Activated CD4-positive, alpha-beta T cell treated with anti-CD3 and anti-CD28 coated beads, Interleukin-2, Interleukin-6, amounts not matched to agents 100 ng/mL and 50 ng/mL, durations not matched to agents 16 hours and 8 hours (primary cell): ENCODE data around the gene WDR7.
A peak's percentile ranks its signal among the peaks of the same experiment; 100 is the strongest.

Source experiments
- DNase-seq: peaks from one replicate; pipeline ENCODE4 v3.0.0-alpha.2; 2020

The WDR7 gene

DNA sequence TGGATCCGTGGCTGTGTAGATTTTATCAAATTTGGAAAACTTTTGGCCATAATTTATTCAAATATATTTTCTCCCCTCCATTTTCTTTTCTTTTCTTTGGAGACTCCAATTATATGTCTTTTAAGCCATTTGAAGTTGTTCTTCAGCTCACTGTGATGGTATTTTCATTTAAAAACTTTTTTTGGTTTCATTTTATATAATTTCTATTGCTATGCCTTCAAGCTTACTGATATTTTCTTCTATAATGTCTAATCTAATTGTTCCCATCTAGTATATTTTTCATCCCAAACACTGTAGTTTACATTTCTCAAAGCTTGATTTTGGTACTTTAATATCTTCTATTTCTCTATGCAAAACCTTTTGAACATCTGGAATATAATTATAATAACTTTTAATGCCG, 72.5 kb downstream of the WDR7 start:
- DNase-seq, result no peak

DNA sequence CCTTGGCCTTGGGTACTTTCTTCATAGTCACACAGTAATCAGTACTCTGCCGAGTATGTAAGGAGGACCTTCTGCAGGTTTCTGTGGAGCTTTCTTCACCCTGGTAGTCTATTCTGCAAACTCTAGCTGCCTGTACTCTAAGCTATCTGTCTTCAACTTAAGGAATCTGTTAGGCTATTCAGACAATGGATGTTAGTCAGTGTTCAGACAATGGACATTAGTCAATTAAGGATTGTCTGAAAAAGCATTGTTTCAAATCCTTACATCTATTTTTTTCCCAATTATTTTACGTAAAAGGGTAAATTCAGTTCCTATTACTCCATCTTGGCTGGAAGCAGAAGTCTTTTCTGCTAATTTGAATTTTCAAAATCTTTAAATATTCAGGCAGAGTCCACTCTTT, 75.7 kb downstream of the WDR7 start:
- DNase-seq, result no peak

DNA sequence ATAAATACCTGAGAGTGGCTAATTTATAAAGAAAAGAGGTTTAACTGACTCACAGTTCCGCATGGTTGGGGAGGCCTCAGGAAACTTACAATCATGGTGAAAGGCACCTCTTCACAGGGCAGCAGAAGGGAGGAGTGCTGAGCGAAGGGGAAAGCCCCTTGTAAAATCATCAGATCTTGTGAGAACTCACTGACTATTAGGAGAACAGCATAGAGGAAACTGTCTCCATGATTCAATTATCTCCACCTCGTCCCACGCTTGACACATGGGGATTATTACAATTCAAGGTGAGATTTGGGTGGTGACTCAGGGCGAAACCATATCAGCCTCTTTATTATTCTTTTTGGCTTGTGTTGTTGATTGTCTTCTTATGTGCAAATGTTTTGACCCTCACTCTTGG, 76.2 kb downstream of the WDR7 start:
- DNase-seq, result peak; percentile 21

DNA sequence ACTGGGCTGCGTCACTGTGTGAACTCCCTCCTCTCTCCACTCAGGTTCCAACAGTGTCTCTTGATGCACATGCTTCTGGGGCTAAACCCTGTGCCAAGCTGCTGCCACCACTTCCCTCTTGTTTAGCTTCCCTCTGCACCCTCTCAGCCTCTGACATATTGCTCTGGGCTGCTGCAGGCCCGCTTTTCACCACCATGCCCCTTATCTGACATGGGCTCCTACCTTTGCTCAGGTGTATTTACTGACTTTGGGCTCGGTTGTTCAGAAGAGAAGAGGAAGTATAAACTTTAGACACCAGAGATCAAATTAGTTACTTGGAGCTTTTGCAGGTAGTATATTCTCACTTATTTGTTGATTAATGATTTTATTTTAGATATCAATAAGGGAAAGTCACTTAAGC, 77.6 kb downstream of the WDR7 start:
- no peak for DNase-seq

DNA sequence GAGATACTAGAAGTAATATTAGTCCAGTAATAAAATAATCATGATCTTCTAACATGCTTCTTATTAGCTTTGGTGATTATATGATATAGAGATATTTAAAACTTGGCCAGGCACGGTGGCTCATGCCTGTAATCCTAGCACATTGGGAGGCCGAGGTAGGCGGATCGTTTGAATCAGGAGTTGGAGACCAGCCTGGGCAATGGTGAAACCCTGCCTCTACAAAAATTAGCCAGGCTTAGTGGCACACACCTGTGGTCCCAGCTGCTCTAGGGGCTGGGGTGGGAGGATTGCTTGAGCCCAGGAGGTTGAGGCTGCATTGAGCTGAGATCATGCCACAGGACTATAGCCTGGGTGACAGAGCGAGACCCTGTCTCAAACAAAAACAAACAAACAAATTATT, 87.0 kb downstream of the WDR7 start:
- no peak for DNase-seq

DNA sequence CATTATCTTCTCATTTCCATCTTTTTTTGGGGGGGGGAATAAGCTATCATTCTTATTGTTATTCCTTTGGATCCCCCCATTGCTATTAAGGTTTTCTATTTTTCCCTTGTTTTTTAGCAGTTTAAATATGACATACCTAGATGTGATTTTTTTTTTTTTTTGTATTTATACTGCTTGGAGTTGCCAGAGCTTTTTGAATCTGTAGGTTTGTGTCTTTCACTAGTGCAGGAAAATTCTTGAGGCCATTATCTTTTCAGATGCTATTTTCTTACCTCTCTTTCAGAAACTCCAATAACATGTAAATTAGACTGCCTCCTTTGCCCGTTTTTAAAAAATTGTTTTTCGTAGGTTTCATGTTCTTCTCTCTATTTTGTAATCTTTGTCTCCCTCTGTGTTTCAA, 88.6 kb downstream of the WDR7 start:
- no peak for DNase-seq

DNA sequence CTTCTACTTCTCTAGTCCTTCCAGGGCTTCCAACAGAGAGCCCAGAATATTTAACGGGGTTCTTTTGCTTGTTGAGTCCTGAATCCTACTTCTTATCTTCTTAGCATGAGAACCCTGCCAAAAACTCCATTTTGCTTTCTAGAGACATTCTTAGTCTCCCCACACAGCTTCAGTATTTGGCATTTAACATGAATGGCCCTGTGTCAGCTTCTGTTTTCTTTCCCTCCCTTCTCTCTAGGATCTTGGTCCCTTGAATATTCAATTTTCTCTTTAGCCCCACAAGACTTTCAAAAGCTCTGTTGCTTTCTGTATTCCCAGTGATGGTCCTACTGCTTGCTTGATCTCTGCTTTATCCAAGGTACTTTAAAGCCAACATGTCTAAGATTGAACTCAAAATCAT, 89.5 kb downstream of the WDR7 start:
- no peak for DNase-seq

DNA sequence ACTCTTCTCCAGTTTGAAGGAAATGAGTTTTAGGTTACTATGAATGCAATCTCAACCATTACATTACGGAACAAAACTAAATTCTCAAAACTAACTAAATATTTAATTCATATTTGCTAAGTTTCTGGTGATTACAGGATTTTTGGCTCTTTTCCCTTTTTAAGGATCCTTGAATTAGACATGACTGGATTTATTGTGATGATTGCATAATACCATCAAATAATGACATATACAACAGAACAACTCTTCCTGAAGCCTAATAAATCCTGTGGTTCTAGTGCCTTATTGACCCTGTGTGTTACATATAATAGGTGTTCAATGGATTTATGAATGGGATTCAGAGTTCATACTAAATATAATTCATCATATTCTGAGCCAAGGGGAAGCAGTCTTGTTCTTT, 90.5 kb downstream of the WDR7 start:
- DNase-seq, result no peak

DNA sequence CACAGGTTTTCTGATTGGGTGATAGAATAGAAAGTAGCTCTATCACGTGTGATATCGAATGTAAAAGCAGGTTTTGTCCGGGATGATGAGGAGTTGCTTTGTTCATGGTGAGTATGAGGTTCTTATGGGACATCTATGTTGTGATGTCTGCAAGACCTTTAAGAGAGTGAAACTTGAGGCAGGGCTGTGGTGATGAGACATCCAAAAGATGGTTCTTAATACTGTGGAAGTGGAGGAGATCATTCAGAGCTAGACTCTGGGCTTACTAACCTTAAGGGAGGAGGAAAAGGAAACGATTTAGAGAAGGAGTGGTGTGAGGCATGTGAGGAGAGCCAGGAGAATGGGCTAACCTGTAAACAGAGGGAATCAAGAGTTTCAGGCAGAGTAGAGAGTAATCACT, 92.0 kb downstream of the WDR7 start:
- no peak for DNase-seq

DNA sequence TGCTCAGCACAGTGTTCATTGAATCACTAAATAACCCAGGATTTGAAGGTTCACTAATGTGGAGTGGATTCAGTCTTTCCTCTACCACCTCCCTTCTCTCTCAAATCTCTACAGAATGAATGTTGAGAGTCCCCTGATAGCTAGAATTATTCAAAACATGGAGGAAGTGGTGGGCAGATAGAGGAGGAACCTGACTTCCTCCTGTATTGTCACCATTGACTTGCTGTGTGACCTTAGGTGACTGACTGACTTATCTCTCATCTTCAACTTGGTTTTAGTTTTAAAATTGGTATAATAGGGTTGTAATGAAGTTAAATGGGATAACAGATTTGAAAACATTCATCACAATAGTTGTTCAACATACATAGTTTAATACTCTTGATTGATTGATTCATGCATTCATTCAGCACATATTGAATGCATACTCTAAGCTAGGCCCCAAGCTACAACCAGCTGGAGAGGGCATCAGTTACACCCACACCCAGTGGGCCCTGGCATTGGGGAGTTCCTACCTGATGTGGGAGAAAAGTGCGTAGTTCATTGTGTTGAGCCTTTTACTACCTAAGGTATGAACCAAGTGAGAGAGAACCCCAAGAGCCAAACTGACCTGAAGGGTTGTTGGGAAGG, 96.0 kb downstream of the WDR7 start:
- peak; percentile 11 for DNase-seq

DNA sequence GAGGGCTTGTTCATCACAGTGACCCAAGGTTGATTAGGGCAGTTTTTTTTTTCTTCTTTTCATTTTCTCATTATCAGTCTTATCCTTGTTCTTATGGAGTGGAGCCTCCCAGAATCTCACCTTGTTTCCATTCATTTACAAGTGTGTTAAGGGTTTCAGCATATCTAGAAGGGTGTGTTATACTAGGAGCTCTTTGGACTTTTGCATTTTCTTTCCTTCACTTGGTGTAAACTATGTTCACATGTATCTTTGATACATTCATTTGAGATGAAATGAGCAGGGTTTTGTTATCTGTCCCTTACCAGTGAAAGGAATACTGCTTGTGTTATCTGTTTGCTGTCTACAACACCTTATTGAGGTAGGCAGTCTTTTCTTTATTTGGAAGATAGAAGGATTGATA, 96.7 kb downstream of the WDR7 start:
- no peak for DNase-seq

DNA sequence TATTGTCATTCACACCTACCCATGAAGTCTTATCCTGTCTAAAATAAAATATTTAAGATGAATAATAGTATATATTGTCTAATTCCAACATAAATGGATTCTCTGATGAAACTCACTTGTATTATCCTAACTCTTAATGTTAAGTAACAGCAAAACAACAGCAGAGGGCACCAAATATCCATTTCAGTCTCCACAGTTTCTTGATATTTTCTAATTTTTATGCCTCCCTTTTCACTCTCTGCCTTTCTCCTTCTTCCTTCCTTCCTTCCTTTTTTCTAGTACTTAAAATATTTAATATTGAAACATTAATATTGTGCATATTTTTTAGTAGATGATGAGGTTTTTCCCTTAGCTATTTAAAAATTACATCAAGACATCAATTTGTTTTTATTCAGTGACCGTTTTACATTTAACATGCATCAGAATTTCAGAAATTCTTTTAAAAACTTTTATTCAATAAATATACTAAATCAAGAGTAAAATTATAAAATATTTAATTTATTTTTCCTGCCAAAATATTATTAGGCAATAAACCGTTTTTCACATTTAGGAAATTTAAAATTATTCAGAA, 97.6 kb downstream of the WDR7 start:
- peak; percentile 28 for DNase-seq

DNA sequence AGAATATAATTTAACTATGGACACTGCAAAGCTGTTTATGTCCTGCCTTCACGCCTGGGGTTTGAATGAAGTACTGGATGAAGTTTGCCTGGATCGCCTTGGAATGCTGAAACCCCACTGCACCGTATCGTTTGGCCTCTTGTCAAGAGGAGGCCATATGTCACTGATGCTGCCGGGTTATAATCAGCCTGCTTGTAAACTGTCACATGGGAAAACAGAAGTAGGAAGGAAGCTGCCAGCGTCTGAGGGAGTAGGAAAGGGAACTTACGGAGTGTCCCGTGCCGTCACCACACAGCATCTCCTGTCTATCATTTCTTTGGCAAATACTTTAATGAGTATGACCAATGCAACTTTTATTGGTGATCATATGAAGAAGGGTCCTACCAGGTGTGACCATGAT, 105.8 kb downstream of the WDR7 start:
- no peak for DNase-seq

DNA sequence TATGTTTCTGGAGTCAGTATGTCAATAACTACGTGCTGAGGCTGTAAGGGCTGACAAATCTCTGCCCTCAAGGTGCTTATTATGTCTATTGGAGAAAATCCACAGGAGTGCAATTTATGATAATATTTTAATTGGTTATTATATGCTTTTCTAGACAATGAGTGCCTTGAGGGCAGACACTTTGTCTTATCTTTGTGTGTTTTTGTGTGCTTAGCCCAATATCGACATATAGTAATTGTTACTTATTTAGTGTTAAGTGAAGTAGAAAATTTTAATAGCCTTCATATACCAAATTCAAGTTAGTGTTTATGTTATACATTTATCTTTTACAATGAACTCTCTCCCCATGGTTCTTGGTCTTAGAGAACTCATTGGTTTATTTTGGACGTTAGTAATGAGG, 118.9 kb downstream of the WDR7 start:
- no peak for DNase-seq

DNA sequence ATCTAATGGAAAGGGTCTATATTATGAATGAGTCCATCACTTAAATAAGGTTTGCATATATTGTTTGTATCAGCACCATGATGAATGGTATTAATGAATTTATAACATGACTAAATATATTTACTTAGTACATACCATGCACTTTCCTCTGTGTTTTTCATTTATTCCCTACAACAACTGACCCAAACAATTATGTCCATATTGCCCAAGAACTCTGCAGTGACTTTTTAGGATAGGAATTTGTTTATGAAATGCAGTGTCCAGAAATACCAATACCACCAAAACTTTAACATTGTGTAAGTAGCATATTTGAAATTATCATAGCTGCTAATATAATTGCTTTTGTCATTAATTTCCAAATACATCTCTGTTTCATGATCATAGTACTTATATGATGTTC, 119.7 kb downstream of the WDR7 start:
- DNase-seq, result no peak

DNA sequence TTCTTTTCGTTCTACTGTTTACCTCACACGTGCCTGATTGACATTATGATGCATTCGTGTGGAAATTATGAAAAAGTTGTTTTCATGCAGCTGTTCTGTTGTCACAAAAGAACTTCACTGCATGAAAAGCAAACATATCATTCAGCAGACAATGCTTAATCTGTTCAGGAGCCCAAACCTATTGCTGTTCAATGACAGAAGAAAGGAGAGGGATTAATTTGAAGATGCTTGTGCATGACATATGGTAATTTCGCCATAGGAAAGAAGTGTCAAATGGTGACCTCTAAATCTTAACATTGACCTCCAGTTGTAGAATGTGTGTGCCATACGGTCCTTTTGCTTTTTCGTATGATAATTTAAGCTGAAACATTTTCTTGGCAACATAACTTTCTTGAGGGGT, 124.5 kb downstream of the WDR7 start:
- no peak for DNase-seq

DNA sequence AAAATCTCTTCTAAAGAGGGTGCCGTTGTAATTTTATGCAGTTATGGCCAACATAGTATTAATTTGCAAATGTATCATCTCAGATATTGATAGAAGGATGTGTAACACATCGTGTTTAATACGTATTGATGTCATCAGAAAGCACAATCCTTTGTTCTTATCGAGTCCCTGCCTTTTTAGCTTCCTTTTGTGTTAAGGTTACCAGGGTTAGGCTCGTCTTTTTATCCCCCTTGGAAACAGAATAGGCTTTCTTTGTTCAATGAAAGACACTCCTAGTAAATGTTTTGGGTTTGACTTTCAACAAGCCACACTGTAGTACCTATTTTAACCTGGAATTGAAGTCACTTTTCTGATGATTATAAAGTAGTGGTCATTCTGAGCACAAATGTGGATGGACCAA, 136.2 kb downstream of the WDR7 start:
- DNase-seq, result no peak

DNA sequence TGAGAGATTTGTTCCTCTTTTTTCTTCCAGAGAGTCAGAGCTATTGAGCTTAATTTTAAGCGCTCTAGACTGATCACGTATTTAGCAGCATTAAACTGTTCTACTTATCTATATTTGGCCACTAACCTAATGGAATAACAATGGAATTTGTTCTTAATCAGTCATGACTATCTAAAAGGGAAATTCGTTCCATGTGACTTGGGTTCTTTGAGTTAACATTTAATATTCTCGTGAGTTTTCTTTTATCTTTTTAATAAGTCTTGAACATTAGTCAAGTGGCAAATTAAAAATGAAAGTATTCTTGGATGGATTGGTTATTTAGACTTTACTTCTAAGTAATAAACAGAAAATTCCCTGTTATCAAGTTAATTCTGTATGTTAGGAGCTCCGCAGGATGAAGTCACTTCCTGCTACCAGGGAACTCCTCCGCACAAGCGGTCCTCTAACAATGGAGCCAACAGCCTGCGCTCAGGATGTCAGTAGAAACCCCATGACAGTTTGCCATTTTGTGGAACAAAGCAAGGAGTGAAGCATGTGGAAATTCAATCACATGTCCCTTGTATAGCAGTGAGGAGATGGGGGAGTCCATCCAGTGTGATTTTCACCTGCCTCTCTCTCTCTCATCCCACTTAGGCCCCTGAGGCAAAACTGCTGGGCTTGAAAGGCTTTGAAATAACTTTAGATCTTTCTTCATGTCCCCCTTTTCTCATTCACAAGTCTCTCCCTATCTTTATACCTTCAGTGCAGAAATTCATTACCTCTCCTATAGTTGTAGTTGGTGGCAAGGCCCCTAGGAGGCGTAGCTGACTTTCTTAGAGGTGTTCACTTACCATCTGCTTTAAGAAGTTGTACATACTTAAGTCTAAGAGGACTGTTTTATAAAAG, 138.1 kb downstream of the WDR7 start:
- DNase-seq, result peak; percentile 42

DNA sequence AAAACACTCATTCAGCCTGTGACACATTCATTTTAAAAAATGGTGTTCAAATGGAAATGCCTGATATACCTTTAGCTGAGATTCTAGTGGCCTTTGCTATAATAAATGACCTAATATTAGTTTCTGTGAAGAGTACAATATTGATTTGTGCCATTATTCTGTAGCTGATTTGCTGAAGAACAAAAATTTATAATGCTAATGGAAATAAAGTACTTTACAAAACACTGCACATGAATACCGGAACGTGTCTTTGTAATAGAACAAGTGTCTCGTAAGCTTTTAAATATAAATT, 138.7 kb downstream of the WDR7 start:
- no peak for DNase-seq

DNA sequence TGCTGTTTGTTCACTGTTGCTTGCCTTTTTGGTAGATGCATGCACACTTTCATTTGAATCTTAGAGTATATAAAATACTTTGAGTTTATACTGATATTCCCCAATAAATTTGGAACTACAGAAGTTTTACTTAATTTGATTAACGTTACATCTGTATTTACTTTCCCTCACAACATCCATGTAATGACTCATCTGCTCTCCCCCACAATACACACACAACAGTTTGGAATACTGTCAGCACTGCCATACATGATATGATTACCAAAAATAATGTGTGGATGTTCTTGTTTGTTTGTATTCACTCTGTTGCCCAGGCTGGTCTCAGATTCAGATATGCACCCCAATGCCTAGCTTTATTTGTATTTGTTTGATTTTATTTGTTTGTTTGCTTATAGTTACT, 144.2 kb downstream of the WDR7 start:
- no peak for DNase-seq

DNA sequence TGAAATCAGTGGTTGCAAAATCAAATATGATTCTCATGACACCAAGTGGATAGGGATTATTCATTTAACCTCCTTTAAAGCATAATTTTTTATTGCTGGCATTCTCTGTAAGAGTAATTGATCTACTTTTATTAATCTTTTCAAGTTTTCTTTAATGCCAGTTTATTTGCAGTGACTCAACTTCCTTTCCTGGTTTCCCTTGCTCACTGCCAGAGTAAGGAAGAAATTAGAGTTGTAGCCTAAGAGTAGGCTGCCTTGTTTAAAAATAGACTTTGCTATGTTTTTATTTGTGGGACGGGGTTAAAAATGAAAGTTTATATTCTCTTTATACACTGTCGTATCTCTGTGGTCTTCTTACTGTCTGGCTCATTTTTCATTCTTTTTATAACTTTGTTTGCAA, 148.6 kb downstream of the WDR7 start:
- DNase-seq, result no peak

DNA sequence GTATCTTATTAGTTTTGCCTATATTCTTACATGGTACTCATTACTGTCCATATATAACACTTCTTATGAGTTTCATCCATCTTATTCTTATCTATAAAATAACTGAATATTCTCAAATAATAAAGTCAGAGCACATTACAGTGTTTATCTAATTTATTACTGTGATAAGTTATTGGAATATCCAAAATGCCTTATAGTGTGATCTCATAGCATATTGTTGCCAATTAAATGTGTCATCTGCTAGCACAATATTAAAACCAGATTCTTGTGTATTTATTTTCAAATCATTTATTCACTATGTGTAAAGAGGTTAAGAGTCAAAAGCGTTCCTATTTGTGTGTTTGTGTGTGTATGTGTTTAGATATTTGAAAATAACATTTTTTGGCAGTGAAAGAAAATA, 151.9 kb downstream of the WDR7 start:
- DNase-seq, result no peak

DNA sequence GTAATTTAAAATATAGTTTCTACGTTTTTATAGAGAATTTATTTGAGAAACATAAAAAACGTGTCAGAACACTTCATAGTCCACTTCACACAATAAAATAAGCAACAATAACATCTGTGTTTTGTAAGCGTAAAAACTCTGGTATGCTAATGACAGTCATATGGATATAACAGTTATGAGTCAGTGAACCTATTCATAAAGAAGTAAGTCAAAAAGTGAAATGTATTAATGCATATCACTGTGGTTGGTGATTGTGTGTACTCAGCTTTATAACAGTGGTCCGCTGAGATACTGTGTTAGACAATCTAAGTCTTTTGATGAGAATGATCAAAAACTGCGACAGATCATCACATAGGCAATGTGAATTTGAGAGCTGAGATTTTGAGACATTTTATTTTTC, 153.2 kb downstream of the WDR7 start:
- peak; percentile 25 for DNase-seq

DNA sequence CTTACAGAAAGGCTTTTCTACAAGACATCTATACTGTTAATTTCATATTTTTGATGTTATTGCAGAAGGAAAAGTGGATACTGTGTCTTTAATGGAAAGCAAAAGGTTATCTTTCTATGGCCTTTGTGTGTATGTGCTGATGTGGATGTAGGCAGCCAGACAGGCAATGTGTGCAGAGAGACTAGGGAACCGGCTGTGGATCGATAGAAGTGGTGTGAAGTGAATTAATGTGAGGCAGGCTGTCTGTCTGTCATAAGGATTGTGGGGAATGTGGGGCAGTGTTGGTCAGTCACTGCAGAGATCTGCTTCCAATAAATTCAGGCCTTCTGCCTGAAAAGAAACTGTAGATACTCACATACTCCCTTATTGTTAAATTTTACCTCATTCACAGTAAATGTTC, 156.7 kb downstream of the WDR7 start:
- DNase-seq, result no peak

DNA sequence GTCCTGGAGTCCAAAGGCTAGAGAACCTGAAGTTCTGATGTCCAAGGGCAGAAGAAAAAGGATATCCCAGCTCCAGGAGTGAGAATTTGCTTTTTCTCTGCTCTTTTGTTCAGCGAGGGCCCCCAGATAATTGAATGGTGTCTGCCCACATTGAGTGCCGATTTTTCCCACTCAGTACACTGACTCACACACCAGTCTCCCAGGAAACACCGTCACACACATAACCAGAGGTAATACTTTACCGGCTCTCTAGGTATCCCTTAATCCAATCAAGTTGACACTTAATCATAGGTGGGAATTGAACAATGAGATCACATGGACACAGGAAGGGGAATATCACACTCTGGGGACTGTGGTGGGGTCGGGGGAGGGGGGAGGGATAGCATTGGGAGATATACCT, 161.5 kb downstream of the WDR7 start:
- DNase-seq, result no peak
